Calu3 (cell line): Measurements from ENCODE around the gene STAB2. TPM values are rescaled to one million over a fixed set of nuclear protein-coding genes. Genes with fewer than 3 reads are reported as not detected.

Source experiments
- BruUV-seq: library from RNA; stranded (reverse); fragments of 400-500 nt; replicated peaks from 2 replicates; lab custom pipeline; 2021; lab: Mats Ljungman, UMichigan
- CTCF ChIA-PET: fragments of 300-600 bp; sonication (Branson Sonifier 250); formaldehyde crosslinking; loops from one replicate; lab custom pipeline; 2022; ENCODE audit warnings: antibody characterized with exemption; lab: Charles Lee
- DNase-seq: peaks from one replicate; pipeline ENCODE4 v3.0.0; 2022
- H3K27ac Mint-ChIP-seq: one replicate; pipeline ENCODE4 v1.8.0; 2022; ENCODE audit warnings: mixed read lengths; ENCODE audit not compliant: unreplicated experiment
- H3K27me3 Mint-ChIP-seq: one replicate; pipeline ENCODE4 v1.8.0; 2022; ENCODE audit warnings: mixed read lengths; ENCODE audit not compliant: unreplicated experiment
- H3K36me3 Mint-ChIP-seq: one replicate; pipeline ENCODE4 v1.8.0; 2022; ENCODE audit warnings: mild to moderate bottlenecking, moderate library complexity, mixed read lengths; ENCODE audit not compliant: insufficient read depth, unreplicated experiment
- H3K4me1 Mint-ChIP-seq: one replicate; pipeline ENCODE4 v1.8.0; 2022; ENCODE audit warnings: mild to moderate bottlenecking, low read depth, mixed read lengths; ENCODE audit not compliant: unreplicated experiment
- H3K4me3 Mint-ChIP-seq: one replicate; pipeline ENCODE4 v1.8.0; 2022; ENCODE audit warnings: mild to moderate bottlenecking, low read depth, moderate library complexity, mixed read lengths; ENCODE audit not compliant: unreplicated experiment
- H3K9me3 Mint-ChIP-seq: one replicate; pipeline ENCODE4 v1.8.0; 2022; ENCODE audit warnings: low read depth, mixed read lengths; ENCODE audit not compliant: unreplicated experiment
- CTCF ChIP-seq: fragments of 200-600 bp; IDR thresholded peaks from one replicate; pipeline ENCODE4 v1.8.0; 2022; ENCODE audit warnings: antibody characterized with exemption; ENCODE audit not compliant: unreplicated experiment
- intact Hi-C: fragments of 100-400 bp; cut with micrococcal nuclease; formaldehyde crosslinking; loops from one replicate; pipeline ENCODE4 v1.10.0; 2022; ENCODE audit not compliant: unreplicated experiment
- total RNA-seq: library from RNA; stranded (reverse); gene quantifications from 2 replicates; pipeline ENCODE4 v1.2.3, GENCODE V29; 2022

Gene STAB2
- total RNA-seq, 1 experiment from 2014 or later, result not detected

GRCh38 chr12:103705098-103705497 lies 118.0 kb downstream of the STAB2 start:
- no TSS peak for BruUV-seq
- Mint-ChIP-seq H3K9me3 (no peaks in the 10 kb centered on the region), H3K27me3 (peaks cover 40% of the 10 kb centered on the region), H3K36me3 (no peaks in the 10 kb centered on the region), H3K4me1 (no peaks in the 10 kb centered on the region), H3K27ac (no peak overlapping the region), H3K4me3 (no peak overlapping the region)
- TF ChIP-seq CTCF, result no peak
- CTCF ChIA-PET, result no interaction called here
- intact Hi-C loops, result no loop called here
- DNase-seq, result no peak

GRCh38 chr12:103705927-103706326 lies 118.9 kb downstream of the STAB2 start:
- CTCF ChIA-PET, result no interaction called here
- Mint-ChIP-seq H3K4me1 (no peaks in the 10 kb centered on the region), H3K9me3 (no peaks in the 10 kb centered on the region), H3K27ac (no peak overlapping the region), H3K27me3 (peaks cover 46% of the 10 kb centered on the region), H3K4me3 (no peak overlapping the region), H3K36me3 (no peaks in the 10 kb centered on the region)
- BruUV-seq, result no TSS peak
- peak; percentile 12 for TF ChIP-seq CTCF
- intact Hi-C loops, result no loop called here
- no peak for DNase-seq

- DNase-seq, result no peak
- CTCF ChIA-PET, result no interaction called here
- TF ChIP-seq CTCF, result no peak
- no TSS peak for BruUV-seq
- no peak overlapping the region for H3K4me3 Mint-ChIP-seq
- H3K27me3 Mint-ChIP-seq, result peaks cover 56% of the 10 kb centered on the region
- H3K27ac Mint-ChIP-seq, result no peak overlapping the region
- intact Hi-C loops, result no loop called here
- H3K4me1 Mint-ChIP-seq, result no peaks in the 10 kb centered on the region
- H3K36me3 Mint-ChIP-seq, result no peaks in the 10 kb centered on the region
- no peaks in the 10 kb centered on the region for H3K9me3 Mint-ChIP-seq
Measured at GRCh38 chr12:103707446-103707845, 120.4 kb downstream of the STAB2 start.

GRCh38 chr12:103710544-103710943 lies 123.5 kb downstream of the STAB2 start:
- no peak for TF ChIP-seq CTCF
- Mint-ChIP-seq H3K9me3 (no peaks in the 10 kb centered on the region), H3K36me3 (no peaks in the 10 kb centered on the region), H3K27ac (no peak overlapping the region), H3K4me1 (no peaks in the 10 kb centered on the region), H3K27me3 (peaks cover 71% of the 10 kb centered on the region), H3K4me3 (no peak overlapping the region)
- DNase-seq, result no peak
- CTCF ChIA-PET, result no interaction called here
- intact Hi-C loops, result no loop called here
- BruUV-seq, result no TSS peak
